ENCODE results near the gene SIL1. TPM values are rescaled to one million over a fixed set of nuclear protein-coding genes. Genes with fewer than 3 reads are reported as not detected.

Gene SIL1
- total and polyA plus RNA-seq, 2 of the 8 experiments (the other 6 are each of a cell fraction or from before 2014, with no cell fraction given): 8.3 to 12.8 TPM

GRCh38 chr5:139046551-139046950 is 151.6 kb downstream of the SIL1 start:
- H4K5ac ChIP-seq (ENCODE audit: insufficient read length, low read depth, low read length): no peak overlapping the region
- H2AK5ac ChIP-seq (ENCODE audit: low read depth, low read length): no peak overlapping the region
- no peak overlapping the region for H2BK20ac ChIP-seq (ENCODE audit: low read length)
- no peak overlapping the region for H3K56ac ChIP-seq (replicated peaks; ENCODE audit: insufficient read length, low read depth, low read length)
- no peaks in the 10 kb centered on the region for H3K79me1 ChIP-seq (ENCODE audit: low read depth, low read length)
- H2AFZ ChIP-seq (ENCODE audit: low read length): no peak overlapping the region
- H3K27me3 ChIP-seq (replicated peaks in 1 of 4; ENCODE audit: control insufficient read depth in 3 of 4, extremely low read depth in 1 of 4, insufficient read depth in 3 of 4, low read length in 3 of 4): no peaks in the 10 kb centered on the region
- H2BK15ac ChIP-seq (ENCODE audit: low read length): no peak overlapping the region
- H4K91ac ChIP-seq (replicated peaks; ENCODE audit: insufficient read length, low read length): no peak overlapping the region
- no peaks in the 10 kb centered on the region for H3K79me2 ChIP-seq (ENCODE audit: control insufficient read depth in 1 of 2, insufficient read depth in 2 of 2, low read length in 2 of 2)
- H3K4ac ChIP-seq (replicated peaks; ENCODE audit: insufficient read length, low read depth, low read length): no peak overlapping the region
- H3K14ac ChIP-seq (ENCODE audit: insufficient read length): no peak overlapping the region
- FAIRE-seq (no peak), DNase-seq (ENCODE audit: low read depth in 1 of 2, low spot score in 2 of 2) (no peak)
- no peak overlapping the region for H2BK5ac ChIP-seq (ENCODE audit: low read depth, low read length)
- no peak overlapping the region for H3K4me2 ChIP-seq (ENCODE audit: insufficient read depth in 1 of 2, low read depth in 2 of 2, low read length in 2 of 2)
- H3K4me1 ChIP-seq (replicated peaks in 1 of 4; ENCODE audit: control insufficient read depth in 3 of 4, insufficient read depth in 4 of 4, low read length in 3 of 4): no peaks in the 10 kb centered on the region; a peak in 2 of 7 replicates
- H2BK120ac ChIP-seq (replicated peaks; ENCODE audit: low read depth, low read length): no peak overlapping the region
- POLR2A ChIA-PET (ENCODE audit: partially characterized antibody): interaction anchor here (0.6 kb wide), 1 partner anchor 226 kb away, joined by 3 read pairs; no protein-coding TSS in a partner anchor
- H4K8ac ChIP-seq (ENCODE audit: extremely low read depth, insufficient read depth, low read length): no peak overlapping the region
- no peak overlapping the region for H2BK12ac ChIP-seq (ENCODE audit: low read depth, low read length)
- H4K20me1 ChIP-seq (replicated peaks in 1 of 2; ENCODE audit: control insufficient read depth in 1 of 2, insufficient read depth in 2 of 2, low read length in 2 of 2): no peaks in the 10 kb centered on the region
- no peaks in the 10 kb centered on the region for H3K36me3 ChIP-seq (ENCODE audit: control insufficient read depth in 2 of 4, insufficient read depth in 4 of 4, low read length in 3 of 4)
- H3K9me3 ChIP-seq (ENCODE audit: insufficient read depth in 2 of 2, low read depth in 1 of 2, low read length in 1 of 2): no peaks in the 10 kb centered on the region
- no peak overlapping the region for H3K27ac ChIP-seq (ENCODE audit: low read depth, low read length)
- no peak overlapping the region for H3K18ac ChIP-seq (ENCODE audit: extremely low read depth, low read length)
- no peak overlapping the region for H3K9ac ChIP-seq (replicated peaks in 1 of 4; ENCODE audit: extremely low read depth in 1 of 4, low read depth in 3 of 4, low read length in 3 of 4)
- CTCF ChIA-PET (ENCODE audit: partially characterized antibody): interaction anchor here (1.3 kb wide), 1 partner anchor 8 kb away, joined by 7 read pairs; no protein-coding TSS in a partner anchor
- no peak overlapping the region for H3K4me3 ChIP-seq (ENCODE audit: extremely low read depth in 1 of 4, insufficient read depth in 2 of 4, low read depth in 3 of 4, low read length in 4 of 4)
- H3K23me2 ChIP-seq (ENCODE audit: low read depth, low read length): no peaks in the 10 kb centered on the region
- H3K23ac ChIP-seq (ENCODE audit: insufficient read length): no peak overlapping the region
- TF ChIP-seq EP300 (IDR thresholded peaks at IDR 0.05; ENCODE audit: borderline replicate concordance in 1 of 2, low read depth in 2 of 2, low read length in 2 of 2) (no peak), CTCF (IDR thresholded peaks at IDR 0.05; ENCODE audit: control extremely low read depth in 1 of 3, insufficient read depth in 1 of 3, low read depth in 1 of 3, low read length in 3 of 3) (no peak), RXRA (IDR thresholded peaks at IDR 0.05; ENCODE audit: insufficient read depth, low read depth, low read length) (no peak), USF2 (IDR thresholded peaks at IDR 0.05; ENCODE audit: low read length) (no peak), TEAD4 (IDR thresholded peaks at IDR 0.05; ENCODE audit: low read depth, low read length) (no peak), ATF2 (IDR thresholded peaks at IDR 0.05; ENCODE audit: low read length) (no peak), HDAC2 (IDR thresholded peaks at IDR 0.05; ENCODE audit: borderline replicate concordance in 1 of 2, low read depth in 2 of 2, low read length in 2 of 2) (no peak), TAF1 (IDR thresholded peaks at IDR 0.05; ENCODE audit: low read depth, low read length) (no peak), ASH2L (IDR thresholded peaks at IDR 0.05; ENCODE audit: low read length) (no peak)
